Progenitor cell of endocrine pancreas (in vitro differentiated cells): Measurements from ENCODE around the gene CMIP. TPM values are rescaled to one million over a fixed set of nuclear protein-coding genes. Genes with fewer than 3 reads are reported as not detected.

Experiments used
- DNase-seq: peaks from one replicate; pipeline ENCODE4 v3.0.0; 2021; ENCODE audit warnings: low spot score; ENCODE audit not compliant: unreplicated experiment
- H3K27ac Mint-ChIP-seq: 2 replicates; pipeline ENCODE4 v1.8.0; 2021; ENCODE audit warnings: mild to moderate bottlenecking, moderate library complexity, mixed read lengths
- H3K27me3 Mint-ChIP-seq: 2 replicates; pipeline ENCODE4 v1.8.0; 2021; ENCODE audit warnings: mixed read lengths
- H3K36me3 Mint-ChIP-seq: 2 replicates; pipeline ENCODE4 v1.8.0; 2022; ENCODE audit warnings: mixed read lengths; ENCODE audit not compliant: insufficient read depth
- H3K4me1 Mint-ChIP-seq: 2 replicates; pipeline ENCODE4 v1.8.0; 2021; ENCODE audit warnings: low read depth, mixed read lengths
- H3K4me3 Mint-ChIP-seq: 2 replicates; pipeline ENCODE4 v1.8.0; 2021; ENCODE audit warnings: low read depth, mild to moderate bottlenecking, moderate library complexity, mixed read lengths
- H3K9me3 Mint-ChIP-seq: 2 replicates; pipeline ENCODE4 v1.8.0; 2021; ENCODE audit warnings: low read depth, mixed read lengths
- CTCF ChIP-seq: fragments of 200-600 bp; sonication (generic); IDR thresholded peaks from one replicate; pipeline ENCODE4 v1.5.0; 2021; ENCODE audit warnings: antibody characterized with exemption, mild to moderate bottlenecking; ENCODE audit not compliant: unreplicated experiment
- total RNA-seq: library from RNA; stranded (reverse); gene quantifications from 2 replicates; pipeline ENCODE4 v1.2.1, GENCODE V29; 2021

CMIP gene
- total RNA-seq, 1 donor from 2014 or later = 62.7 TPM

GRCh38 chr16:81646561-81646960 is 202.0 kb downstream of the CMIP start:
- Mint-ChIP-seq H3K4me1 (peaks cover 9% of the 10 kb centered on the region), H3K4me3 (no peak overlapping the region), H3K36me3 (peaks cover 3% of the 10 kb centered on the region), H3K27me3 (no peaks in the 10 kb centered on the region), H3K27ac (no peak overlapping the region), H3K9me3 (no peaks in the 10 kb centered on the region)
- no peak for DNase-seq
- TF ChIP-seq CTCF = no peak

- Mint-ChIP-seq H3K36me3 (peaks cover 3% of the 10 kb centered on the region), H3K27ac (no peak overlapping the region), H3K4me1 (peaks cover 8% of the 10 kb centered on the region), H3K9me3 (no peaks in the 10 kb centered on the region), H3K27me3 (no peaks in the 10 kb centered on the region), H3K4me3 (no peak overlapping the region)
- no peak for DNase-seq
- TF ChIP-seq CTCF = no peak
Measured at GRCh38 chr16:81647527-81647926, 202.9 kb downstream of the CMIP start.

- no peak for DNase-seq
- no peaks in the 10 kb centered on the region for H3K27me3 Mint-ChIP-seq
- peak overlapping the region; percentile 17 for H3K27ac Mint-ChIP-seq
- no peak for TF ChIP-seq CTCF
- peaks cover 8% of the 10 kb centered on the region for H3K4me1 Mint-ChIP-seq
- no peak overlapping the region for H3K4me3 Mint-ChIP-seq
- no peaks in the 10 kb centered on the region for H3K9me3 Mint-ChIP-seq
- peaks cover 5% of the 10 kb centered on the region for H3K36me3 Mint-ChIP-seq
Measured at GRCh38 chr16:81649561-81650184, 205.1 kb downstream of the CMIP start.

- DNase-seq = no peak
- H3K36me3 Mint-ChIP-seq = peaks cover 5% of the 10 kb centered on the region
- TF ChIP-seq CTCF = no peak
- peak overlapping the region; percentile 17 for H3K27ac Mint-ChIP-seq
- no peaks in the 10 kb centered on the region for H3K27me3 Mint-ChIP-seq
- no peaks in the 10 kb centered on the region for H3K9me3 Mint-ChIP-seq
- peaks cover 14% of the 10 kb centered on the region for H3K4me1 Mint-ChIP-seq
- no peak overlapping the region for H3K4me3 Mint-ChIP-seq
Measured at GRCh38 chr16:81650281-81650680, 205.7 kb downstream of the CMIP start.

GRCh38 chr16:81650982-81651562 is 206.5 kb downstream of the CMIP start:
- Mint-ChIP-seq H3K27me3 (no peaks in the 10 kb centered on the region), H3K36me3 (peaks cover 5% of the 10 kb centered on the region), H3K27ac (no peak overlapping the region), H3K9me3 (no peaks in the 10 kb centered on the region), H3K4me1 (peaks cover 18% of the 10 kb centered on the region), H3K4me3 (no peak overlapping the region)
- DNase-seq = no peak
- TF ChIP-seq CTCF = no peak
